HG03025 (cell line): ENCODE results near the gene HOXD9.

ENCODE experiments used
- ATAC-seq: cut with Tn5 transposase; IDR thresholded peaks from one replicate; pipeline ENCODE4 v1.9.1; 2021; ENCODE audit warnings: mild to moderate bottlenecking, moderate library complexity; ENCODE audit not compliant: unreplicated experiment, low FRiP score

Gene HOXD9

GRCh38 chr2:176135035-176135440, 12.5 kb downstream of the HOXD9 start:
- no peak for ATAC-seq

- ATAC-seq, result no peak
These were observed 14.1 kb downstream of the HOXD9 start for GRCh38 chr2:176136374-176137251.

- ATAC-seq, result no peak
These were observed 14.7 kb downstream of the HOXD9 start for GRCh38 chr2:176137252-176137580.

- no peak for ATAC-seq
These were observed 15.4 kb downstream of the HOXD9 start for GRCh38 chr2:176137906-176138305.

- ATAC-seq, result no peak
These were observed 16.0 kb downstream of the HOXD9 start for GRCh38 chr2:176138526-176138922.

GRCh38 chr2:176138923-176139660, 16.6 kb downstream of the HOXD9 start:
- no peak for ATAC-seq

GRCh38 chr2:176139661-176140512, 17.4 kb downstream of the HOXD9 start:
- no peak for ATAC-seq

GRCh38 chr2:176140513-176141317, 18.2 kb downstream of the HOXD9 start:
- peak; percentile 88 for ATAC-seq

- ATAC-seq, result no peak
These were observed 19.8 kb downstream of the HOXD9 start for GRCh38 chr2:176142281-176142680.

- ATAC-seq, result no peak
These were observed 22.8 kb downstream of the HOXD9 start for GRCh38 chr2:176145085-176145969.

- no peak for ATAC-seq
These were observed 23.6 kb downstream of the HOXD9 start for GRCh38 chr2:176146101-176146500.

- ATAC-seq, result no peak
These were observed 24.1 kb downstream of the HOXD9 start for GRCh38 chr2:176146645-176147044.

GRCh38 chr2:176147210-176147799, 24.8 kb downstream of the HOXD9 start:
- ATAC-seq, result no peak

- no peak for ATAC-seq
These were observed 25.4 kb downstream of the HOXD9 start for GRCh38 chr2:176147800-176148496.

GRCh38 chr2:176148751-176149421, 26.4 kb downstream of the HOXD9 start:
- ATAC-seq, result no peak

- no peak for ATAC-seq
These were observed 27.0 kb downstream of the HOXD9 start for GRCh38 chr2:176149481-176149938.

GRCh38 chr2:176149939-176150583, 27.5 kb downstream of the HOXD9 start:
- ATAC-seq, result no peak
